Stomach (tissue), 9 donors: ENCODE measurements around the gene TESK2. TPM values are rescaled to one million over a fixed set of nuclear protein-coding genes. Genes with fewer than 3 reads are reported as not detected.

Source experiments
- DNase-seq, 2 donors: peaks; one replicate each; pipeline versions ENCODE4 v3.0.0 to v3.0.0-alpha.2; 2013 to 2019
- H3K27ac ChIP-seq, 5 donors: fragments of 200-600 bp in 4 of 5; sonication (generic) in 4 of 5; one replicate each; pipeline ENCODE4 v1.5.1; 2013 to 2019; ENCODE audit warnings: mild to moderate bottlenecking in 1 of 5, moderate library complexity in 1 of 5
- H3K27me3 ChIP-seq, 3 donors: fragments of 200-600 bp; sonication (generic); one replicate each; pipeline ENCODE4 v1.5.1; 2017 to 2019; ENCODE audit warnings: mixed run types in 1 of 3
- H3K36me3 ChIP-seq, 4 donors: fragments of 200-600 bp; sonication (generic); 1 replicate in 3 of 4; 2 replicates in 1 of 4; pipeline ENCODE4 v1.5.1; 2016 to 2019
- H3K4me1 ChIP-seq, 4 donors: fragments of 200-600 bp; sonication (generic); one replicate each; pipeline ENCODE4 v1.5.1; 2016 to 2019
- H3K4me3 ChIP-seq, 4 donors: fragments of 200-600 bp; sonication (generic) in 3 of 4; one replicate each; pipeline ENCODE4 v1.5.1; 2016 to 2019; ENCODE audit warnings: mild to moderate bottlenecking in 1 of 4
- H3K9me3 ChIP-seq, 4 donors: fragments of 200-600 bp; sonication (generic); one replicate each; pipeline ENCODE4 v1.5.1; 2016 to 2019
- EP300 ChIP-seq: sonication (generic); formaldehyde crosslinking; IDR thresholded peaks from one replicate; pipeline ENCODE4 v1.6.1; 2017; ENCODE audit warnings: antibody characterized with exemption
- POLR2A ChIP-seq, 4 donors: fragments of 450-650 bp; IDR thresholded peaks; one replicate each; pipeline ENCODE4 v1.6.1; 2016; ENCODE audit warnings: antibody characterized with exemption in 4 of 4, control low read depth in 2 of 4, mild to moderate bottlenecking in 1 of 4, moderate library complexity in 1 of 4
- POLR2AphosphoS5 ChIP-seq, 3 donors: sonication (generic); formaldehyde crosslinking; IDR thresholded peaks; one replicate each; pipeline ENCODE4 v1.6.1; 2016; ENCODE audit warnings: antibody characterized with exemption in 3 of 3
- WGBS, 5 donors: extraction: QIAGEN DNeasy Blood & Tissue Kit in 3 of 5; methylation state at CpG; one replicate each; pipeline versions ENCODE4 v1.1.5 to v1.1.7; 2013 to 2018; 5-methylcytosine and 5-hydroxymethylcytosine counted together
- intact Hi-C: fragments of 100-400 bp; cut with DNase I; formaldehyde crosslinking; loops from one replicate; pipeline ENCODE4 v1.15.1; 2023; ENCODE audit warnings: low total_unique reads
- polyA plus RNA-seq, 3 donors: library from polyadenylated mRNA; stranded (reverse); fragments of 200-250 nt; gene quantifications; one replicate each; pipeline ENCODE4 v1.2.3, GENCODE V29; 2013
- total RNA-seq, 5 donors: library from RNA; depleted of rRNA; stranded (reverse); fragments of >200 nt; gene quantifications; one replicate each; pipeline versions ENCODE4 v1.1.0 to v1.2.3, GENCODE V29; 2014 to 2016
- TF ChIP-seq, protein P1 (sequence below), 7 experiments: fragments of 450-650 bp in 4 of 7; fragments of 200-600 bp in 3 of 7; sonication (generic) in 3 of 7; IDR thresholded peaks; one replicate each; pipeline ENCODE4 v1.5.1; 2016 to 2019; ENCODE audit warnings: antibody characterized with exemption in 7 of 7, control low read depth in 2 of 7, mild to moderate bottlenecking in 1 of 7
- donor health status: healthy with polysubstance abuse.
- donor health status: Bipolar disorder and iron deficiency.
- donor health status: healthy.

Gene TESK2
- total and polyA plus RNA-seq, 8 donors, result 2.8 to 11.2 (median 4.0) TPM; not detected in 1

DNA sequence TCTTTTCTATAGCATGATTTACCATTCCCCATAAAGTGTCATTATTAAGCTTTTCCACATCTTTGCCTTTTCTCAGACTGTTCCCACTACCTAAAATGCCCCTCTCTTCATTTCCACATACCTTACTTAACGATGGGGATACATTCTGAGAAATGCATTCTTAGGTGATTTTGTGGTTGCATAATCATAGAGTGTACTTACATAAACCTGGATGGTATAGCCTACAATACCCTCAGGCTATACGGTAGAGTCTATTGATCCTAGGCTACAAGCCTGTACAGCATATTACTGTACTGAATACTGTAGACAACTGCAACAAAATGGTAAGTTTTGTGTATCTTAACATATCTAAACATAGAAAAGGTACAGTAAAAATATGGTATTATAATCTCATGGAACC, 95.9 kb downstream of the TESK2 start:
- Histone ChIP-seq H3K27me3 (no peaks in the 10 kb centered on the region), H3K4me1 (peaks cover 0 to 26% (median 2%) of the 10 kb centered on the region in 4 donors), H3K27ac (no peak overlapping the region), H3K9me3 (no peaks in the 10 kb centered on the region), H3K4me3 (no peak overlapping the region), H3K36me3 (no peaks in the 10 kb centered on the region)
- intact Hi-C loops, result no loop called here
- WGBS, 5 donors, result 87 to 98% (median 93%) methylated on average over 2 of the region's 2 CpGs
- DNase-seq, result no peak
- TF ChIP-seq, protein P1, sequence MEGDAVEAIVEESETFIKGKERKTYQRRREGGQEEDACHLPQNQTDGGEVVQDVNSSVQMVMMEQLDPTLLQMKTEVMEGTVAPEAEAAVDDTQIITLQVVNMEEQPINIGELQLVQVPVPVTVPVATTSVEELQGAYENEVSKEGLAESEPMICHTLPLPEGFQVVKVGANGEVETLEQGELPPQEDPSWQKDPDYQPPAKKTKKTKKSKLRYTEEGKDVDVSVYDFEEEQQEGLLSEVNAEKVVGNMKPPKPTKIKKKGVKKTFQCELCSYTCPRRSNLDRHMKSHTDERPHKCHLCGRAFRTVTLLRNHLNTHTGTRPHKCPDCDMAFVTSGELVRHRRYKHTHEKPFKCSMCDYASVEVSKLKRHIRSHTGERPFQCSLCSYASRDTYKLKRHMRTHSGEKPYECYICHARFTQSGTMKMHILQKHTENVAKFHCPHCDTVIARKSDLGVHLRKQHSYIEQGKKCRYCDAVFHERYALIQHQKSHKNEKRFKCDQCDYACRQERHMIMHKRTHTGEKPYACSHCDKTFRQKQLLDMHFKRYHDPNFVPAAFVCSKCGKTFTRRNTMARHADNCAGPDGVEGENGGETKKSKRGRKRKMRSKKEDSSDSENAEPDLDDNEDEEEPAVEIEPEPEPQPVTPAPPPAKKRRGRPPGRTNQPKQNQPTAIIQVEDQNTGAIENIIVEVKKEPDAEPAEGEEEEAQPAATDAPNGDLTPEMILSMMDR (IDR thresholded peaks at IDR 0.05), result no peak
- TF ChIP-seq POLR2AphosphoS5 (IDR thresholded peaks at IDR 0.05) (no peak), POLR2A (IDR thresholded peaks at IDR 0.05) (no peak), EP300 (no peak)

DNA sequence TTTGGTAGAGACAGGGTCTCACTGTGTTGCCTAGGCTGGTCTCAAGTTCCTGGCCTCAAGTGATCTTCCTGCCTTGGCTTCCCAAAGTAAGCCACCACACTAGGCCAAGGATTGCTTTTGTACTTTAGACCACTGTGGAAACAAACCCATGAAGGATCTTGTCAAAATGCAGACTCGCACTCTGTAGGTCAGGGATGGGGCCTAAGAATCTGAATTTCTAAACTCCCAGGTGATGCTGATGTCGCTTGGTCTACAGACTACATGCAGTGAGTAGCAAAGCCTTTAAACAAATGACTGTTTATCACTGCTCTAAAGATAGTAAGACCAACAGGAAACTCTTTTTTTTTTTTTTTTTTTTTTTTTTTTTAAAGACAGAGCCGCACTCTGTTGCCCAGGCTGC, 96.6 kb downstream of the TESK2 start:
- H3K9me3 ChIP-seq, result no peaks in the 10 kb centered on the region
- no peak for DNase-seq
- no peak overlapping the region for H3K4me3 ChIP-seq
- no peaks in the 10 kb centered on the region for H3K27me3 ChIP-seq
- H3K36me3 ChIP-seq, result no peaks in the 10 kb centered on the region
- no peak for TF ChIP-seq POLR2AphosphoS5 (IDR thresholded peaks at IDR 0.05)
- TF ChIP-seq EP300, result no peak
- no peak for TF ChIP-seq POLR2A (IDR thresholded peaks at IDR 0.05)
- TF ChIP-seq, protein P1 (IDR thresholded peaks at IDR 0.05), result no peak
- intact Hi-C loops, result no loop called here
- peaks cover 0 to 26% (median 2%) of the 10 kb centered on the region in 4 donors for H3K4me1 ChIP-seq
- H3K27ac ChIP-seq, result peak overlapping the region in 2 of 5 donors; percentile 63 to 74
- WGBS, 5 donors, result 68 to 78% (median 76%) methylated on average over 3 of the region's 3 CpGs

DNA sequence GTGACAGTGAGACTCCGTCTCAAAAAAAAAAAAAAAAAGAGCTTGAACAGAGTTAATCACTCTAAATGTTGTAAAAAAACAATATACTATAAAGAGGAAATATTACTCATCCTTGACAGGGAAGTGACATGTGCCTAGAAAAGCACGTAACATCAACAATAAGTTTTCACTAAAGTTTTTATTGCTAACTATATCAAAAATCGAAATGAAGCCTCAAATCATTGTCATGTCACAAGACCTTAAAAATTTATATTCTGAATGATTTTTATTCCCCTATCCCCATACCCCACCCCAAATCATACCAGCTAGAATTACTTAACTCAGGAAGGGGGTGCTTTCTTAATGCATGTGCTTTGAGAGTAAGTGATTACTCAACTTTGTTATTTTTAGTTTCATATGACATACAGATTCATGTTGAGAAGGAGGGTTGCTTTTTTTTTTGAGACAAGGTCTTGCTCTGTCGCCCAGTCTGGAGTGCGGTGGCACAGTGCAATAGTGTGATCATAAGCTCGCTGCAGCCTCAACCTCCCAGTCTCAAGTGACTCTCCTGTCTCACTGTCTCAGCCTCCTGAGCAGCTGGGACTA, 97.2 kb downstream of the TESK2 start:
- Histone ChIP-seq H3K27ac (peak overlapping the region in 3 of 5 donors; percentile 45 to 74 (median 63)), H3K9me3 (no peaks in the 10 kb centered on the region), H3K4me3 (no peak overlapping the region), H3K27me3 (no peaks in the 10 kb centered on the region), H3K4me1 (peaks cover 0 to 26% (median 2%) of the 10 kb centered on the region in 4 donors), H3K36me3 (no peaks in the 10 kb centered on the region)
- intact Hi-C loops, result no loop called here
- WGBS, 5 donors, result 72 to 83% (median 80%) methylated on average over 6 of the region's 6 CpGs
- DNase-seq, result no peak
- TF ChIP-seq EP300, result no peak
- TF ChIP-seq, protein P1 (IDR thresholded peaks at IDR 0.05), result no peak
- no peak for TF ChIP-seq POLR2A (IDR thresholded peaks at IDR 0.05)
- no peak for TF ChIP-seq POLR2AphosphoS5 (IDR thresholded peaks at IDR 0.05)

DNA sequence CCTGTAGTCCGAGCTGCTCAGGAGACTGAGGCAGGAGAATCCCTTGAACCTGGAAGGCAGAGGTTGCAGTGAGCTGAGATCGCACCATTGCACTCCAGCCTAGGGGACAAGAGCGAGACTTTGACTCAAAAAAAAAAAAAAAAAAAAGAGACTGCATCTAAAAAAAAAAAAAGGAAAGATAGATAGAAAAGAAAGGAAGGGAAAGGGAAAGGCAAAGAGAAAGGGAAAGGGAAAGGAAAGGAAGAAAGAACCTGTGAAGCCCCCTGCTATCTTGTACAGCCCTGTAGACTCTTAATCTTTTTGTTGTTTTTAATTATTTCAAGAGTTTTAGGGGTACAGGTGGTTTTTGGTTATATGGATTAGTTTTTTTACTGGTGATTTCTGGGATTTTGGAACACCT, 104.7 kb downstream of the TESK2 start:
- no peaks in the 10 kb centered on the region for H3K4me1 ChIP-seq
- DNase-seq, result no peak
- 94 to 100% (median 96%) methylated on average over 3 of the region's 3 CpGs for WGBS, 5 donors

More for the DNA sequence above, 104.7 kb downstream of the TESK2 start:
- no peak overlapping the region for H3K27ac ChIP-seq
- H3K9me3 ChIP-seq, result no peaks in the 10 kb centered on the region
- H3K4me3 ChIP-seq, result no peak overlapping the region
- no peak for TF ChIP-seq EP300
- TF ChIP-seq POLR2AphosphoS5 (IDR thresholded peaks at IDR 0.05), result no peak
- TF ChIP-seq, protein P1 (IDR thresholded peaks at IDR 0.05), result no peak
- TF ChIP-seq POLR2A (IDR thresholded peaks at IDR 0.05), result no peak
- intact Hi-C loops, result no loop called here
- no peaks in the 10 kb centered on the region for H3K27me3 ChIP-seq
- H3K36me3 ChIP-seq, result no peaks in the 10 kb centered on the region
